GM12873 (cell line): ENCODE results near the gene IMPDH1.

ENCODE experiments used
- CTCF ChIP-seq: IDR thresholded peaks from 2 replicates; pipeline ENCODE4 v1.5.1; 2012; ENCODE audit warnings: low read depth, mild to moderate bottlenecking, moderate library complexity, low read length, control low read depth; ENCODE audit not compliant: insufficient read depth; ENCODE audit errors: missing control alignments

IMPDH1 gene

GRCh38 chr7:128347647-128348097 is 62.1 kb downstream of the IMPDH1 start:
- TF ChIP-seq CTCF, result peak; percentile 60

GRCh38 chr7:128344431-128344774 is 65.4 kb downstream of the IMPDH1 start:
- TF ChIP-seq CTCF, result no peak

- no peak for TF ChIP-seq CTCF
Observed at GRCh38 chr7:128343554-128344430, 66.0 kb downstream of the IMPDH1 start, which contains the start of gene RBM28. TSS of gene RBM28 (minus strand) at chr7:128343908. CDS start at chr7:128343793, 115 bp downstream.
